ENCODE results near the gene KLC1.

- no peak for TF ChIP-seq EZH2 (IDR thresholded peaks at IDR 0.05)
- no peak for TF ChIP-seq POLR2AphosphoS5 (IDR thresholded peaks at IDR 0.05; ENCODE audit: borderline replicate concordance, low read depth, low read length)
- TF ChIP-seq FOXP2 (optimal IDR thresholded peaks at IDR 0.05; ENCODE audit: control extremely low read depth, extremely low read length, insufficient read depth): no peak
Observed at GRCh38 chr14:103743691-103744090, 114.7 kb downstream of the KLC1 start.

All from SK-N-MC (cell line).